Right lobe of liver (tissue), 4 donors: ENCODE data around the gene CTAGE4.
"Not testable (repeated sequence)": the region's sequence is repeated elsewhere in the genome, so short reads cannot be mapped to it uniquely, and the experiment has no call there.

ENCODE experiments used
- CTCF ChIP-seq, 4 donors: fragments of 200-600 bp in 3 of 4; fragments of 450-650 bp in 1 of 4; IDR thresholded peaks; one replicate each; pipeline versions ENCODE4 v1.5.1 to v1.8.0; 2016 to 2022; ENCODE audit warnings: antibody characterized with exemption in 4 of 4, mild to moderate bottlenecking in 2 of 4
- POLR2A ChIP-seq: fragments of 450-650 bp; IDR thresholded peaks from one replicate; pipeline ENCODE4 v1.6.1; 2017; ENCODE audit warnings: antibody characterized with exemption, mild to moderate bottlenecking
- donor health status: DM: no; HTN: no; CAD: no.
- donor health status: DM: no; HTN: no; CAD: no.
- donor health status: DM: no; HTN: yes; CAD: no.

GRCh38 chr7:144218581-144218980 is 35.3 kb downstream of the CTAGE4 start:
- not testable (repeated sequence) for TF ChIP-seq CTCF (IDR thresholded peaks at IDR 0.05); POLR2A
